Fibroblast of lung (primary cell): ENCODE data around the gene WDR12. TPM values are rescaled to one million over a fixed set of nuclear protein-coding genes. Genes with fewer than 3 reads are reported as not detected.
"Not testable (repeated sequence)": the region's sequence is repeated elsewhere in the genome, so short reads cannot be mapped to it uniquely, and the experiment has no call there.

ENCODE experiments used
- DNase-seq, 2 donors: peaks; one replicate each; pipeline versions ENCODE4 v3.0.0 to v3.0.0-alpha.2; 2010; ENCODE audit warnings: low read depth in 2 of 2
- H2AFZ ChIP-seq: 2 replicates; pipeline ENCODE4 v1.5.1; 2012; ENCODE audit warnings: low read length, control low read depth, inconsistent platforms
- H3K27ac ChIP-seq: 2 replicates; pipeline ENCODE4 v1.5.1; 2011; ENCODE audit warnings: low read length, control low read depth; ENCODE audit not compliant: insufficient read depth
- H3K27me3 ChIP-seq: 2 replicates; pipeline ENCODE4 v1.5.1; 2011; ENCODE audit warnings: mild to moderate bottlenecking, low read length; ENCODE audit not compliant: control insufficient read depth, insufficient read depth
- H3K36me3 ChIP-seq: 2 replicates; pipeline ENCODE4 v1.5.1; 2011; ENCODE audit warnings: low read length; ENCODE audit not compliant: control insufficient read depth, insufficient read depth
- H3K4me1 ChIP-seq: 2 replicates; pipeline ENCODE4 v1.5.1; 2011; ENCODE audit warnings: low read length; ENCODE audit not compliant: control insufficient read depth, insufficient read depth; ENCODE audit errors: extremely low read depth
- H3K4me2 ChIP-seq: 2 replicates; pipeline ENCODE4 v1.5.1; 2011; ENCODE audit warnings: low read length, control low read depth; ENCODE audit not compliant: insufficient read depth; ENCODE audit errors: extremely low read depth
- H3K4me3 ChIP-seq, 4 experiments: fragments of 200-600 bp in 1 of 4; sonication (generic) in 1 of 4; replicated peaks in 1 of 4; 2 replicates each; pipeline ENCODE4 v1.5.1; 2011 to 2016; ENCODE audit warnings: low read length in 4 of 4, low read depth in 3 of 4, mild to moderate bottlenecking in 3 of 4, control low read depth in 2 of 4, inconsistent platforms in 1 of 4, mixed read lengths in 1 of 4; ENCODE audit not compliant: insufficient read depth in 1 of 4; ENCODE audit errors: control extremely low read depth in 1 of 4
- H3K79me2 ChIP-seq: 2 replicates; pipeline ENCODE4 v1.5.1; 2012; ENCODE audit warnings: mild to moderate bottlenecking, low read length, inconsistent platforms; ENCODE audit not compliant: control insufficient read depth, insufficient read depth
- H3K9ac ChIP-seq: 2 replicates; pipeline ENCODE4 v1.5.1; 2011; ENCODE audit warnings: mild to moderate bottlenecking, low read length, control low read depth; ENCODE audit not compliant: insufficient read depth
- H3K9me3 ChIP-seq: 2 replicates; pipeline ENCODE4 v1.5.1; 2012; ENCODE audit warnings: low read depth, low read length; ENCODE audit not compliant: control insufficient read depth, insufficient read depth
- H4K20me1 ChIP-seq: 2 replicates; pipeline ENCODE4 v1.5.1; 2011; ENCODE audit warnings: low read length; ENCODE audit not compliant: control insufficient read depth, insufficient read depth; ENCODE audit errors: extremely low read depth
- CTCF ChIP-seq, 2 donors: IDR thresholded peaks in 1 of 2; conservative IDR thresholded peaks in 1 of 2; 1 replicate in 1 of 2; 2 replicates in 1 of 2; pipeline ENCODE4 v1.5.1; 2011 to 2012; ENCODE audit warnings: low read length in 2 of 2, control low read depth in 1 of 2, inconsistent platforms in 1 of 2, low read depth in 1 of 2, mild to moderate bottlenecking in 1 of 2
- EZH2 ChIP-seq: IDR thresholded peaks from 2 replicates; pipeline ENCODE4 v1.5.1; 2012; ENCODE audit warnings: low read length, control low read depth, mild to moderate bottlenecking; ENCODE audit errors: missing control alignments
- polyA plus RNA-seq, 2 donors: library from polyadenylated mRNA; depleted of rRNA in 1 of 2; stranded (reverse) in 1 of 2; unstranded in 1 of 2; fragments of >200 nt; gene quantifications; 2 replicates each; pipeline ENCODE4 v1.2.1, GENCODE V29; 2011 to 2012; ENCODE audit warnings: missing spikeins in 1 of 2
- total RNA-seq: library from RNA; depleted of rRNA; stranded (reverse); fragments of >200 nt; gene quantifications from 2 replicates; pipeline ENCODE4 v1.2.1, GENCODE V29; 2014

Gene WDR12
- total and polyA plus RNA-seq, 2 donors (not counting 1 experiment from before 2014, with no cell fraction given): 26.4 to 35.1 TPM

- H4K20me1 ChIP-seq: no peaks in the 10 kb centered on the region
- H3K36me3 ChIP-seq: no peaks in the 10 kb centered on the region
- H3K4me2 ChIP-seq: no peak overlapping the region
- no peaks in the 10 kb centered on the region for H3K9me3 ChIP-seq
- no peak overlapping the region for H2AFZ ChIP-seq
- no peaks in the 10 kb centered on the region for H3K27me3 ChIP-seq
- no peaks in the 10 kb centered on the region for H3K4me1 ChIP-seq
- no peak overlapping the region for H3K9ac ChIP-seq
- DNase-seq: no peak
- no peak for TF ChIP-seq EZH2
- TF ChIP-seq CTCF (conservative IDR thresholded peaks at IDR 0.05 in 1 of 2, IDR thresholded peaks at IDR 0.05 in 1 of 2; ENCODE audit: low read depth in 1 of 2, low read length in 2 of 2): no peak
- H3K4me3 ChIP-seq: no peak overlapping the region
- no peak overlapping the region for H3K27ac ChIP-seq
- no peaks in the 10 kb centered on the region for H3K79me2 ChIP-seq
These were observed 7.4 kb upstream of the WDR12 start for GRCh38 chr2:202918860-202919259.

GRCh38 chr2:202912342-202913201, 1.1 kb upstream of the WDR12 start:
- DNase-seq, H3K27me3 ChIP-seq, H4K20me1 ChIP-seq, H3K9me3 ChIP-seq, H3K4me1 ChIP-seq, H3K36me3 ChIP-seq: not testable (repeated sequence)
- Histone ChIP-seq H3K4me3 (peak overlapping the region; percentile 85 to 99 (median 94)), H2AFZ (peak overlapping the region; percentile 21), H3K27ac (peak overlapping the region; percentile 81), H3K79me2 (peaks cover 33% of the 10 kb centered on the region), H3K4me2 (peak overlapping the region; percentile 65), H3K9ac (peak overlapping the region; percentile 68)

GRCh38 chr2:202911203-202911511, 316 bp downstream of the WDR12 start:
- Histone ChIP-seq H3K9me3 (no peaks in the 10 kb centered on the region), H3K36me3 (no peaks in the 10 kb centered on the region), H3K79me2 (peaks cover 33% of the 10 kb centered on the region), H3K4me3 (peak overlapping the region; percentile 85 to 99 (median 94)), H3K4me2 (peak overlapping the region; percentile 91), H3K27me3 (no peaks in the 10 kb centered on the region), H2AFZ (peak overlapping the region; percentile 99), H4K20me1 (no peaks in the 10 kb centered on the region), H3K4me1 (no peaks in the 10 kb centered on the region), H3K27ac (peak overlapping the region; percentile 81), H3K9ac (peak overlapping the region; percentile 68)
- no peak for TF ChIP-seq CTCF (conservative IDR thresholded peaks at IDR 0.05 in 1 of 2, IDR thresholded peaks at IDR 0.05 in 1 of 2; ENCODE audit: low read depth in 1 of 2, low read length in 2 of 2)
- no peak for TF ChIP-seq EZH2
- no peak for DNase-seq
